ENCODE measurements around the gene POM121C. TPM values are rescaled to one million over a fixed set of nuclear protein-coding genes. Genes with fewer than 3 reads are reported as not detected.
"Not testable (repeated sequence)": the region's sequence is repeated elsewhere in the genome, so short reads cannot be mapped to it uniquely, and the experiment has no call there.

The POM121C gene
- total and polyA plus RNA-seq, 2 donors (not counting 1 experiment from before 2014, with no cell fraction given): 27.0 to 78.3 TPM

GRCh38 chr7:75416787-75417186 lies 69.3 kb downstream of the POM121C start:
- DNase-seq; H3K27me3 Mint-ChIP-seq; CTCF ChIA-PET; ATAC-seq (ENCODE audit: low read depth); H3K27ac ChIP-seq (ENCODE audit: low read length in 2 of 2); H3K4me2 ChIP-seq (replicated peaks; ENCODE audit: low read depth, low read length, poor library complexity, severe bottlenecking); H3K9ac ChIP-seq (ENCODE audit: low read length); H3K4me3 Mint-ChIP-seq; H3K9me3 Mint-ChIP-seq (ENCODE audit: insufficient read depth); H3K27ac Mint-ChIP-seq; H3K27me3 ChIP-seq (replicated peaks in 1 of 4; ENCODE audit: control extremely low read depth in 1 of 4, control insufficient read depth in 3 of 4, insufficient read depth in 4 of 4, low read length in 3 of 4); H3K4me1 ChIP-seq (ENCODE audit: control insufficient read depth in 2 of 2, insufficient read depth in 2 of 2, low read length in 2 of 2); H2AFZ ChIP-seq (ENCODE audit: insufficient read depth, low read depth, low read length, poor library complexity, severe bottlenecking); H3K9me3 ChIP-seq (ENCODE audit: control extremely low read depth in 1 of 3, control insufficient read depth in 2 of 3, insufficient read depth in 1 of 3, low read length in 2 of 3); POLR2A ChIA-PET; H3K4me1 Mint-ChIP-seq; H3K79me2 ChIP-seq (ENCODE audit: control insufficient read depth, insufficient read depth, low read length); intact Hi-C loops (cut with micrococcal nuclease); H3K4me3 ChIP-seq (ENCODE audit: control extremely low read depth in 1 of 5, extremely low read depth in 1 of 5, insufficient read depth in 1 of 5, low read depth in 2 of 5, low read length in 4 of 5); H4K20me1 ChIP-seq (ENCODE audit: control insufficient read depth, insufficient read depth, low read length, poor library complexity, severe bottlenecking): not testable (repeated sequence)
- peaks cover 0 to 15% of the 10 kb centered on the region in 2 experiments for H3K36me3 ChIP-seq (replicated peaks in 1 of 2; ENCODE audit: control extremely low read depth in 1 of 2, control insufficient read depth in 1 of 2, extremely low read depth in 1 of 2, insufficient read depth in 2 of 2, low read length in 1 of 2)
- 92% methylated on average over 2 of the region's 9 CpGs for WGBS (ENCODE audit: insufficient coverage)

DNA sequence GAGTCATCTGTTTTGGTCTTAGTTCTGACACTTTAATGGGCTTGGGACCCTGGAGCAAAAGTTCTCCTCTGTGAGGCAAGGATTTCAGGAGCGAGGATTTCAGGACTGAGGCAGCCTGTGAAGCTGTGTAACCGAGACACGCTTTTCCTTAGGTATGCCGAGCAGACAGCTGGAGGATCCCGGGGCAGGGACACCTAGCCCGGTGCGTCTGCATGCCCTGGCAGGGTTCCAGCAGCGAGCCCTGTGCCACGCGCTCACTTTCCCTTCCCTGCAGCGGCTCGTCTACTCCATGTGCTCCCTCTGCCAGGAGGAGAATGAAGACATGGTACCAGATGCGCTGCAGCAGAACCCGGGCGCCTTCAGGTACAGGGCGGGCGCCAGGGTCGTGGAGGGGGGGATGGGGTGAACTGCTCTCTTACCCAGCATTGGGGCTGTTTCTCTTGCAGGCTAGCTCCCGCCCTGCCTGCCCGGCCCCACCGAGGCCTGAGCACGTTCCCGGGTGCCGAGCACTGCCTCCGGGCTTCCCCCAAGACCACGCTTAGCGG lies 70.2 kb downstream of the POM121C start:
- DNase-seq; H3K4me2 ChIP-seq (replicated peaks; ENCODE audit: low read depth, low read length, poor library complexity, severe bottlenecking); ATAC-seq (ENCODE audit: low read depth); H3K4me1 Mint-ChIP-seq; H4K20me1 ChIP-seq (ENCODE audit: control insufficient read depth, insufficient read depth, low read length, poor library complexity, severe bottlenecking); H3K27me3 ChIP-seq (replicated peaks in 1 of 4; ENCODE audit: control extremely low read depth in 1 of 4, control insufficient read depth in 3 of 4, insufficient read depth in 4 of 4, low read length in 3 of 4); H3K9me3 Mint-ChIP-seq (ENCODE audit: insufficient read depth); H3K4me1 ChIP-seq (ENCODE audit: control insufficient read depth in 2 of 2, insufficient read depth in 2 of 2, low read length in 2 of 2); H3K27me3 Mint-ChIP-seq; CTCF ChIA-PET; H3K27ac Mint-ChIP-seq; H3K79me2 ChIP-seq (ENCODE audit: control insufficient read depth, insufficient read depth, low read length); H2AFZ ChIP-seq (ENCODE audit: insufficient read depth, low read depth, low read length, poor library complexity, severe bottlenecking); H3K4me3 Mint-ChIP-seq; POLR2A ChIA-PET; intact Hi-C loops (cut with micrococcal nuclease); H3K9me3 ChIP-seq (ENCODE audit: control extremely low read depth in 1 of 3, control insufficient read depth in 2 of 3, insufficient read depth in 1 of 3, low read length in 2 of 3); H3K4me3 ChIP-seq (ENCODE audit: control extremely low read depth in 1 of 5, extremely low read depth in 1 of 5, insufficient read depth in 1 of 5, low read depth in 2 of 5, low read length in 4 of 5); H3K36me3 ChIP-seq (replicated peaks in 1 of 2; ENCODE audit: control extremely low read depth in 1 of 2, control insufficient read depth in 1 of 2, extremely low read depth in 1 of 2, insufficient read depth in 2 of 2, low read length in 1 of 2); H3K27ac ChIP-seq (ENCODE audit: low read length in 2 of 2); H3K9ac ChIP-seq (ENCODE audit: low read length): not testable (repeated sequence)
- 100% methylated on average over 7 of the region's 27 CpGs for WGBS (ENCODE audit: insufficient coverage)

DNA sequence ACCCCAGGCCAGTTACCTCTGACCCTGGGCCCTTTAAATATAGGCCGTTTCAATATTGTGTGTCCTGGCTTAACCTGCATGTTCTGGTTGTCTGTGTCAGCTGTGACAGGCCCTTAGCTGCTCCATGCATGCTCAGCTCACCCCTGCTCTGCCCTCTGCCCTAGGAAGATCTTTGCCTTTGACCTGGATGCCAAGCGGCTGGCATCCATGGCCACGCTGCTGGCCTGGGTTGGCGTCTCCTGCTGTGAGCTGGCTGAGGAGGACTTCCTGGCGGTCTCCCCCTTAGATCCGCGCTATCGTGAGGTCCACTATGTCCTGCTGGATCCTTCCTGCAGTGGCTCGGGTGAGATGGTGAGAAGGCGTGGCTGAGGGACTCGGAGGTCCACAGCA lies 70.7 kb downstream of the POM121C start:
- H3K9me3 ChIP-seq (ENCODE audit: control extremely low read depth in 1 of 3, control insufficient read depth in 2 of 3, insufficient read depth in 1 of 3, low read length in 2 of 3); H3K27ac ChIP-seq (ENCODE audit: low read length in 2 of 2); CTCF ChIA-PET; H3K27me3 Mint-ChIP-seq; H3K4me3 ChIP-seq (ENCODE audit: control extremely low read depth in 1 of 5, extremely low read depth in 1 of 5, insufficient read depth in 1 of 5, low read depth in 2 of 5, low read length in 4 of 5); H3K4me3 Mint-ChIP-seq; H3K27ac Mint-ChIP-seq; H3K27me3 ChIP-seq (replicated peaks in 1 of 4; ENCODE audit: control extremely low read depth in 1 of 4, control insufficient read depth in 3 of 4, insufficient read depth in 4 of 4, low read length in 3 of 4); H3K36me3 ChIP-seq (replicated peaks in 1 of 2; ENCODE audit: control extremely low read depth in 1 of 2, control insufficient read depth in 1 of 2, extremely low read depth in 1 of 2, insufficient read depth in 2 of 2, low read length in 1 of 2); H3K4me1 ChIP-seq (ENCODE audit: control insufficient read depth in 2 of 2, insufficient read depth in 2 of 2, low read length in 2 of 2); H2AFZ ChIP-seq (ENCODE audit: insufficient read depth, low read depth, low read length, poor library complexity, severe bottlenecking); ATAC-seq (ENCODE audit: low read depth); DNase-seq; H3K4me2 ChIP-seq (replicated peaks; ENCODE audit: low read depth, low read length, poor library complexity, severe bottlenecking); H4K20me1 ChIP-seq (ENCODE audit: control insufficient read depth, insufficient read depth, low read length, poor library complexity, severe bottlenecking); H3K4me1 Mint-ChIP-seq; H3K9ac ChIP-seq (ENCODE audit: low read length); H3K79me2 ChIP-seq (ENCODE audit: control insufficient read depth, insufficient read depth, low read length); H3K9me3 Mint-ChIP-seq (ENCODE audit: insufficient read depth); POLR2A ChIA-PET; intact Hi-C loops (cut with micrococcal nuclease): not testable (repeated sequence)
- WGBS (ENCODE audit: insufficient coverage): 96% methylated on average over 5 of the region's 11 CpGs

DNA sequence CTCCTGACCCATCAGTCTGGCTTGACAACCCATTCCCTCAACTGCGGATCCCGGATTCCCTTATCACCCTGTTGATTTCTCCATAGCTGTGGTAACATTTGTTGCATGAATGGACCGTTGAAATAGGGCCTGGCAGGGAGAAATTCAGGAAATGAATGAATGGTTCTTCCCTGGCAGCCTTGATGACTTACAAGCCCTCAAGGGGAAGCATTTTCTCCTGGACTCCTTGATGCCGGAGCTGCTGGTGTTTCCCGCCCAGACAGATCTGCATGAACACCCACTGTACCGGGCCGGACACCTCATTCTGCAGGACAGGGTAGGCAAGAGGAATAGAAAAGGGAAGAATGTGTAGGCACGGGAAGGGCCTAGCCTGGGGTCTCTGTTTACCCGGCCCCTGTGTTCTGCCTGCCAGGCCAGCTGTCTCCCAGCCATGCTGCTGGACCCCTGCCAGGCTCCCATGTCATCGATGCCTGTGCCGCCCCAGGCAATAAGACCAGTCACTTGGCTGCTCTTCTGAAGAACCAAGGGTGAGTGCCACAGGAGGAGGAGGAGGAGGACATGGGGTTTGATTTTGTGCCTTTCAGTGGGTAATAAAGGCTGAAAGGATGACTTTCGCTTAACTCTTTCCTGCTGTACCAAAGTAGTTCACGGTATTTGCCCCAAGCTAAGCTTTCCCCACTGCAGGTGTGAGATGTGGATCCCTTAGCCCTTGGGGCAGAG lies 71.2 kb downstream of the POM121C start:
- H3K27me3 Mint-ChIP-seq; H3K4me1 ChIP-seq (ENCODE audit: control insufficient read depth in 2 of 2, insufficient read depth in 2 of 2, low read length in 2 of 2); H3K79me2 ChIP-seq (ENCODE audit: control insufficient read depth, insufficient read depth, low read length); H3K27ac Mint-ChIP-seq; POLR2A ChIA-PET; H4K20me1 ChIP-seq (ENCODE audit: control insufficient read depth, insufficient read depth, low read length, poor library complexity, severe bottlenecking); H3K27me3 ChIP-seq (replicated peaks in 1 of 4; ENCODE audit: control extremely low read depth in 1 of 4, control insufficient read depth in 3 of 4, insufficient read depth in 4 of 4, low read length in 3 of 4); H3K4me3 Mint-ChIP-seq; H3K4me3 ChIP-seq (ENCODE audit: control extremely low read depth in 1 of 5, extremely low read depth in 1 of 5, insufficient read depth in 1 of 5, low read depth in 2 of 5, low read length in 4 of 5); H3K9ac ChIP-seq (ENCODE audit: low read length); intact Hi-C loops (cut with micrococcal nuclease); H3K36me3 ChIP-seq (replicated peaks in 1 of 2; ENCODE audit: control extremely low read depth in 1 of 2, control insufficient read depth in 1 of 2, extremely low read depth in 1 of 2, insufficient read depth in 2 of 2, low read length in 1 of 2); H3K9me3 Mint-ChIP-seq (ENCODE audit: insufficient read depth); CTCF ChIA-PET; DNase-seq; ATAC-seq (ENCODE audit: low read depth); H3K4me1 Mint-ChIP-seq; H2AFZ ChIP-seq (ENCODE audit: insufficient read depth, low read depth, low read length, poor library complexity, severe bottlenecking); H3K4me2 ChIP-seq (replicated peaks; ENCODE audit: low read depth, low read length, poor library complexity, severe bottlenecking); H3K9me3 ChIP-seq (ENCODE audit: control extremely low read depth in 1 of 3, control insufficient read depth in 2 of 3, insufficient read depth in 1 of 3, low read length in 2 of 3); H3K27ac ChIP-seq (ENCODE audit: low read length in 2 of 2): not testable (repeated sequence)
- WGBS (ENCODE audit: insufficient coverage): no CpG with 5 or more reads among the region's 13 CpGs
